HCT116 (cell line): ENCODE results near the gene PLPP7. TPM values are rescaled to one million over a fixed set of nuclear protein-coding genes. Genes with fewer than 3 reads are reported as not detected.

Experiments
- ATAC-seq: fragments of 200-7000 bp; cut with Tn5 transposase; 2 replicates; pipeline ENCODE4 v1.9.1; 2020; ENCODE audit warnings: mild to moderate bottlenecking, moderate library complexity
- BruUV-seq: library from RNA; stranded (reverse); fragments of 400-500 nt; replicated peaks from 2 replicates; lab custom pipeline; 2021; lab: Mats Ljungman, UMichigan
- CTCF ChIA-PET: fragments of 300-600 bp; sonication (Branson Sonifier 250); formaldehyde crosslinking; loops from one replicate; lab custom pipeline; 2021; ENCODE audit warnings: antibody characterized with exemption; lab: Charles Lee
- POLR2A ChIA-PET: fragments of 300-600, 350-600 bp; sonication (Branson Sonifier 250); formaldehyde crosslinking; loops from one replicate; lab custom pipeline; 2021; ENCODE audit warnings: antibody characterized with exemption; lab: Charles Lee
- RAD21 ChIA-PET, 2 experiments: fragments of 300-600 bp; sonication (Branson Sonifier 250); formaldehyde crosslinking; loops; one replicate each; lab custom pipeline; 2023; ENCODE audit warnings: low total read pairs in 2 of 2; ENCODE audit not compliant: uncharacterized antibody in 2 of 2, unreplicated experiment in 2 of 2, low non-redundant PET in 1 of 2; lab: Charles Lee
- DNase-seq: peaks from one replicate; pipeline ENCODE4 v3.0.0-alpha.2; 2010; ENCODE audit warnings: low read depth, low spot score
- H2AFZ ChIP-seq: fragments of 200-600 bp; shearing (Covaris generic), sonication (generic); 2 replicates; pipeline ENCODE4 v1.6.1; 2017; ENCODE audit warnings: low read depth, mixed run types, mixed read lengths, antibody characterized with exemption, low read length; ENCODE audit not compliant: poor library complexity, severe bottlenecking
- H3K27ac ChIP-seq: 2 replicates; pipeline ENCODE4 v1.5.1; 2012; ENCODE audit warnings: low read depth, low read length
- H3K27me3 ChIP-seq: fragments of 200-600 bp; sonication (generic); 2 replicates; pipeline ENCODE4 v1.6.1; 2016; ENCODE audit warnings: mixed run types, low read length, mixed read lengths; ENCODE audit not compliant: insufficient read depth
- H3K36me3 ChIP-seq, 2 experiments: fragments of 200-500 bp in 1 of 2; fragments of 200-600 bp in 1 of 2; sonication (Bioruptor generic) in 1 of 2; sonication (generic) in 1 of 2; 2 replicates each; pipeline versions ENCODE4 v1.5.1 to v1.6.1; 2014 to 2016; ENCODE audit warnings: low read length in 2 of 2, inconsistent platforms in 1 of 2, mixed read lengths in 1 of 2, mixed run types in 1 of 2; ENCODE audit not compliant: insufficient read depth in 2 of 2, control insufficient read depth in 1 of 2
- H3K4me1 ChIP-seq, 2 experiments: fragments of 200-600 bp in 1 of 2; sonication (generic) in 1 of 2; 2 replicates each; pipeline versions ENCODE4 v1.5.1 to v1.6.1; 2012 to 2017; ENCODE audit warnings: low read length in 2 of 2, inconsistent platforms in 1 of 2, mild to moderate bottlenecking in 1 of 2, mixed read lengths in 1 of 2, mixed run types in 1 of 2, moderate library complexity in 1 of 2; ENCODE audit not compliant: insufficient read depth in 2 of 2, control insufficient read depth in 1 of 2
- H3K4me2 ChIP-seq: fragments of 200-600 bp; sonication (generic); 2 replicates; pipeline ENCODE4 v1.6.1; 2017; ENCODE audit warnings: mixed run types, low read length, mixed read lengths
- H3K4me3 ChIP-seq, 2 experiments: fragments of 200-600 bp in 1 of 2; sonication (generic) in 1 of 2; replicated peaks in 1 of 2; 2 replicates each; pipeline ENCODE4 v1.5.1; 2011 to 2016; ENCODE audit warnings: low read length in 2 of 2, control low read depth in 1 of 2, low read depth in 1 of 2, mild to moderate bottlenecking in 1 of 2, mixed read lengths in 1 of 2, mixed run types in 1 of 2
- H3K79me2 ChIP-seq: fragments of 200-600 bp; sonication (generic); 2 replicates; pipeline ENCODE4 v1.6.1; 2017; ENCODE audit warnings: mild to moderate bottlenecking, mixed run types, low read length, moderate library complexity, mixed read lengths; ENCODE audit not compliant: insufficient read depth
- H3K9ac ChIP-seq: fragments of 200-600 bp; sonication (generic); 2 replicates; pipeline ENCODE4 v1.6.1; 2016; ENCODE audit warnings: low read length, mixed read lengths
- H3K9me2 ChIP-seq: fragments of 200-600 bp; sonication (generic), shearing (Covaris generic); 2 replicates; pipeline ENCODE4 v1.6.1; 2017; ENCODE audit warnings: mixed run types, mild to moderate bottlenecking, moderate library complexity; ENCODE audit not compliant: insufficient read depth
- H3K9me3 ChIP-seq, 2 experiments: fragments of 200-500 bp in 1 of 2; fragments of 200-600 bp in 1 of 2; sonication (Bioruptor generic) in 1 of 2; sonication (generic) in 1 of 2; 2 replicates each; pipeline ENCODE4 v1.6.1; 2014 to 2017; ENCODE audit warnings: low read length in 2 of 2, mixed read lengths in 2 of 2, inconsistent platforms in 1 of 2, low read depth in 1 of 2, mild to moderate bottlenecking in 1 of 2, mixed run types in 1 of 2, moderate library complexity in 1 of 2; ENCODE audit not compliant: control insufficient read depth in 1 of 2, insufficient read depth in 1 of 2
- H4K20me1 ChIP-seq: fragments of 200-600 bp; sonication (generic), shearing (Covaris generic); 2 replicates; pipeline ENCODE4 v1.6.1; 2017; ENCODE audit warnings: mixed run types, mild to moderate bottlenecking, moderate library complexity; ENCODE audit not compliant: insufficient read depth
- ATF3 ChIP-seq: IDR thresholded peaks from 2 replicates; pipeline ENCODE4 v1.6.1; 2012
- CBX3 ChIP-seq: IDR thresholded peaks from 2 replicates; pipeline ENCODE4 v1.6.1; 2012; ENCODE audit warnings: low read depth
- CEBPB ChIP-seq: IDR thresholded peaks from 2 replicates; pipeline ENCODE4 v1.6.1; 2012; ENCODE audit warnings: low read depth
- EGR1 ChIP-seq: IDR thresholded peaks from 2 replicates; pipeline ENCODE4 v1.6.1; 2012; ENCODE audit warnings: low read depth
- EZH2 ChIP-seq: fragments of 200-600 bp; sonication (generic); IDR thresholded peaks from 2 replicates; pipeline ENCODE4 v1.6.1; 2017; ENCODE audit warnings: antibody characterized with exemption, mixed run types
- EZH2phosphoT487 ChIP-seq: fragments of 200-600 bp; IDR thresholded peaks from 2 replicates; pipeline ENCODE4 v1.6.1; 2018; ENCODE audit warnings: antibody characterized with exemption, borderline replicate concordance
- MAX ChIP-seq: IDR thresholded peaks from 2 replicates; pipeline ENCODE4 v1.6.1; 2012
- POLR2A ChIP-seq: IDR thresholded peaks from 2 replicates; pipeline ENCODE4 v1.7.0; 2011; ENCODE audit warnings: borderline replicate concordance; ENCODE audit not compliant: insufficient read depth, insufficient read length; ENCODE audit errors: extremely low read depth
- POLR2AphosphoS5 ChIP-seq: IDR thresholded peaks from 2 replicates; pipeline ENCODE4 v1.6.1; 2011; ENCODE audit warnings: mild to moderate bottlenecking, low read depth, low read length, moderate library complexity
- RAD21 ChIP-seq: IDR thresholded peaks from 2 replicates; pipeline ENCODE4 v1.6.1; 2012; ENCODE audit warnings: low read depth, mild to moderate bottlenecking
- REST ChIP-seq: IDR thresholded peaks from 2 replicates; pipeline ENCODE4 v1.6.1; 2012; ENCODE audit warnings: low read depth
- SIN3A ChIP-seq: IDR thresholded peaks from 2 replicates; pipeline ENCODE4 v1.6.1; 2012; ENCODE audit warnings: low read depth
- SP1 ChIP-seq: IDR thresholded peaks from 2 replicates; pipeline ENCODE4 v1.6.1; 2012; ENCODE audit warnings: low read depth
- SRF ChIP-seq: IDR thresholded peaks from 2 replicates; pipeline ENCODE4 v1.6.1; 2012; ENCODE audit warnings: low read depth
- YY1 ChIP-seq: IDR thresholded peaks from 2 replicates; pipeline ENCODE4 v1.6.1; 2011; ENCODE audit warnings: low read length, low read depth, moderate library complexity, mild to moderate bottlenecking; ENCODE audit not compliant: insufficient replicate concordance; ENCODE audit errors: extremely low read depth
- ZNF274 ChIP-seq: fragments of 200-500 bp; sonication (Bioruptor generic); IDR thresholded peaks from 2 replicates; pipeline ENCODE4 v1.6.1; 2014; ENCODE audit warnings: mild to moderate bottlenecking, low read depth, low read length, inconsistent platforms
- intact Hi-C: fragments of 100-400 bp; cut with micrococcal nuclease; formaldehyde crosslinking; loops from 2 replicates; pipeline ENCODE4 v1.10.0; 2022
- total RNA-seq: library from RNA; stranded (reverse); gene quantifications from one replicate; pipeline ENCODE4 v1.2.1, GENCODE V29; 2021; ENCODE audit not compliant: unreplicated experiment

Gene PLPP7
- total RNA-seq, 1 experiment from 2014 or later, result 0.37 TPM

GRCh38 chr9:131296460-131296859, 6.9 kb downstream of the PLPP7 start:
- no peak overlapping the region for H3K4me3 ChIP-seq
- ChIA-PET RAD21 (no interaction called here), POLR2A (no interaction called here), CTCF (no interaction called here)
- H3K36me3 ChIP-seq, result no peaks in the 10 kb centered on the region
- H3K27me3 ChIP-seq, result no peaks in the 10 kb centered on the region
- no peaks in the 10 kb centered on the region for H3K9me3 ChIP-seq
- H3K9me2 ChIP-seq, result no peaks in the 10 kb centered on the region
- no peak overlapping the region for H3K4me2 ChIP-seq
- H4K20me1 ChIP-seq, result no peaks in the 10 kb centered on the region
- no peaks in the 10 kb centered on the region for H3K79me2 ChIP-seq
- H2AFZ ChIP-seq, result no peak overlapping the region
- TF ChIP-seq SP1 (no peak), CEBPB (no peak)
- intact Hi-C loops, result no loop called here
- no peak overlapping the region for H3K27ac ChIP-seq
- H3K9ac ChIP-seq, result no peak overlapping the region
- DNase-seq (no peak), ATAC-seq (no peak)
- no TSS peak for BruUV-seq
- H3K4me1 ChIP-seq, result no peaks in the 10 kb centered on the region

GRCh38 chr9:131296906-131297500, 7.5 kb downstream of the PLPP7 start:
- BruUV-seq, result no TSS peak
- Histone ChIP-seq H3K9me2 (no peaks in the 10 kb centered on the region), H4K20me1 (no peaks in the 10 kb centered on the region), H3K4me1 (no peaks in the 10 kb centered on the region), H3K4me2 (no peak overlapping the region), H3K9ac (no peak overlapping the region), H3K27me3 (no peaks in the 10 kb centered on the region), H3K79me2 (no peaks in the 10 kb centered on the region), H3K9me3 (no peaks in the 10 kb centered on the region), H2AFZ (no peak overlapping the region), H3K27ac (no peak overlapping the region), H3K4me3 (no peak overlapping the region), H3K36me3 (no peaks in the 10 kb centered on the region)
- POLR2A ChIA-PET, result no interaction called here
- RAD21 ChIA-PET, result no interaction called here
- DNase-seq (no peak), ATAC-seq (no peak)
- intact Hi-C loops, result no loop called here
- CTCF ChIA-PET, result interaction anchor here (1.2 kb wide), 1 partner anchor 40 kb away, joined by 4 read pairs; no protein-coding TSS in a partner anchor
- TF ChIP-seq MAX (no peak), REST (no peak), SRF (no peak), CBX3 (no peak), EZH2 (no peak), RAD21 (no peak), EZH2phosphoT487 (no peak), POLR2AphosphoS5 (no peak), EGR1 (no peak), YY1 (no peak), ZNF274 (no peak), SIN3A (no peak), POLR2A (no peak), ATF3 (no peak)
